Stomach (tissue), 4 donors: ENCODE results near the gene RAB3B.

ENCODE experiments used
- EP300 ChIP-seq: sonication (generic); formaldehyde crosslinking; IDR thresholded peaks from one replicate; pipeline ENCODE4 v1.6.1; 2017; ENCODE audit warnings: antibody characterized with exemption
- POLR2AphosphoS5 ChIP-seq, 3 donors: sonication (generic); formaldehyde crosslinking; IDR thresholded peaks; one replicate each; pipeline ENCODE4 v1.6.1; 2016; ENCODE audit warnings: antibody characterized with exemption in 3 of 3

- TF ChIP-seq EP300, result no peak
- no peak for TF ChIP-seq POLR2AphosphoS5 (IDR thresholded peaks at IDR 0.05)
Observed at GRCh38 chr1:51973587-51974474, 16.7 kb downstream of the RAB3B start.
